ENCODE results near the gene CCR3.

The CCR3 gene

GRCh38 chr3:46233194-46233593 is 9.1 kb upstream of the CCR3 start:
- DNase-seq (ENCODE audit: low read depth), result no peak
- no peak for TF ChIP-seq CTCF (IDR thresholded peaks at IDR 0.05; ENCODE audit: insufficient read depth, low read depth, low read length, missing control alignments)
- H3K4me3 ChIP-seq (ENCODE audit: low read depth, low read length), result no peak overlapping the region

GRCh38 chr3:46235425-46235824 is 6.8 kb upstream of the CCR3 start:
- TF ChIP-seq CTCF (IDR thresholded peaks at IDR 0.05; ENCODE audit: insufficient read depth, low read depth, low read length, missing control alignments), result no peak
- DNase-seq (ENCODE audit: low read depth), result no peak

GRCh38 chr3:46236294-46237054 is 5.8 kb upstream of the CCR3 start:
- no peak for TF ChIP-seq CTCF (IDR thresholded peaks at IDR 0.05; ENCODE audit: insufficient read depth, low read depth, low read length, missing control alignments)
- no peak overlapping the region for H3K4me3 ChIP-seq (ENCODE audit: low read depth, low read length)
- no peak for DNase-seq (ENCODE audit: low read depth)

More at GRCh38 chr3:46235425-46235824, 6.8 kb upstream of the CCR3 start:
- no peak overlapping the region for H3K4me3 ChIP-seq (ENCODE audit: low read depth, low read length)

- no peak for DNase-seq (ENCODE audit: low read depth)
- H3K4me3 ChIP-seq (ENCODE audit: low read depth, low read length), result no peak overlapping the region
- TF ChIP-seq CTCF (IDR thresholded peaks at IDR 0.05; ENCODE audit: insufficient read depth, low read depth, low read length, missing control alignments), result no peak
These were observed 3.9 kb upstream of the CCR3 start for GRCh38 chr3:46238386-46238785.

GRCh38 chr3:46239301-46239938 is 2.8 kb upstream of the CCR3 start:
- no peak overlapping the region for H3K4me3 ChIP-seq (ENCODE audit: low read depth, low read length)
- no peak for DNase-seq (ENCODE audit: low read depth)
- no peak for TF ChIP-seq CTCF (IDR thresholded peaks at IDR 0.05; ENCODE audit: insufficient read depth, low read depth, low read length, missing control alignments)

GRCh38 chr3:46239952-46240351 is 2.3 kb upstream of the CCR3 start:
- TF ChIP-seq CTCF (IDR thresholded peaks at IDR 0.05; ENCODE audit: insufficient read depth, low read depth, low read length, missing control alignments), result no peak
- no peak for DNase-seq (ENCODE audit: low read depth)
- H3K4me3 ChIP-seq (ENCODE audit: low read depth, low read length), result no peak overlapping the region

All from GM12865 (cell line).